ENCODE measurements around the gene ITGA11.
"Not testable (repeated sequence)": the region's sequence is repeated elsewhere in the genome, so short reads cannot be mapped to it uniquely, and the experiment has no call there.

ITGA11 gene

GRCh38 chr15:68407886-68408881 is 23.8 kb downstream of the ITGA11 start:
- no peak for DNase-seq

GRCh38 chr15:68407141-68407885 is 24.6 kb downstream of the ITGA11 start:
- DNase-seq = no peak

- DNase-seq = no peak
These were observed 26.3 kb downstream of the ITGA11 start for GRCh38 chr15:68405378-68406250.

DNA sequence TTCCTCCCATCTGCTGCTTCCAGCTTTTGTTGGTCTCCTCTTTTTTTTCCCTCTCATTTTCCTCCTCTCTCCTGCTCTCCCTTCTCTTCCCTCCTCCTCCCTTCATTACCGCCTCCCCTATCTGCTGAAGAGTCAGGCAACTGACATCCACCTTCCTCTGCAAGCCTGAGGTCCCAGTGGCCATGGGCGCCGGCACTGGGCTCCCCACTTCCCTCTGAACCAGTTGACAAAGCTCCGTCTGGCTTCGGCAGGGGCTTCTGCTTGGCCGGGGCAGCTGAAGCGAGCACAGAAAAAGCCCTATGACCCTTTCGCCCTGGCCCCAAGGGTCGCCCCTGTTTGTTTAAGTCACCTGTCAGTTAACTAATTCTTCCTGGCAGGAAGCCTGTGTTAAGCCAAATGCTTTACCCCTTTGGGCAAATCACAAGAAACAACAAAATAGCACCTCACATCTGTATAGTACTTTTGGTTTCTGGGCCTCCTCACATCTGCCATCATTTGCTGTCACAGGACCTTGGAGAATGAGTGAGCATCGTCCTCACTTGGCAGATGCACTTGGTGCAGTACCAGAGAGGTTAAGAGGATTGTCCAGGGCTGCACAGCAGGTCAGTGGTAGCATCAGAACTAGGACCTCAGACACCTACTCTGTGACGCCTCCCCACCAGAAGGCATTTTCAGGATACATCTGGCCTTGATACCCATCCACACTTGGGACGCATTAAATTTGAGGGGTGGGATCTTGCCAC is 27.7 kb downstream of the ITGA11 start:
- DNase-seq = no peak

- no peak for DNase-seq
These were observed 28.6 kb downstream of the ITGA11 start for GRCh38 chr15:68403161-68403941.

- no peak for DNase-seq
These were observed 29.4 kb downstream of the ITGA11 start for GRCh38 chr15:68402432-68403160.

- no peak for DNase-seq
These were observed 30.2 kb downstream of the ITGA11 start for GRCh38 chr15:68401496-68402431.

DNA sequence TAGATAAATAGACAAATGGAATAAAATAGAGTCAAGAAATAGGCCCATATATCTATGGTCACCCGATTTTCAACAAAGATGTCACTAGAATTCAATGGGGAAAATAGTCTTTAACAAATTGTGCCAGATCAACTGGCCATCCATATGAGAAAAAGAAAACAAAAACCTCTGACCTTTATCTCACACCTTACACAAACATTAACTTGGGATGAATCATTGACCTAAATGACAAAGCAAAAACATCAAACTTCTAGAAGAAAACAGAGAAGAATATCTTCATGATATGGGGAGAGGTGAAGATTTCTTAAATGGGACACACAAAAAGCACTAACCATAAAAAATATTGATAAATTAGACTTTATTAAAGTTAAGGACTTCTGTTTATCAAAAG is 31.9 kb downstream of the ITGA11 start:
- no peak for DNase-seq

DNA sequence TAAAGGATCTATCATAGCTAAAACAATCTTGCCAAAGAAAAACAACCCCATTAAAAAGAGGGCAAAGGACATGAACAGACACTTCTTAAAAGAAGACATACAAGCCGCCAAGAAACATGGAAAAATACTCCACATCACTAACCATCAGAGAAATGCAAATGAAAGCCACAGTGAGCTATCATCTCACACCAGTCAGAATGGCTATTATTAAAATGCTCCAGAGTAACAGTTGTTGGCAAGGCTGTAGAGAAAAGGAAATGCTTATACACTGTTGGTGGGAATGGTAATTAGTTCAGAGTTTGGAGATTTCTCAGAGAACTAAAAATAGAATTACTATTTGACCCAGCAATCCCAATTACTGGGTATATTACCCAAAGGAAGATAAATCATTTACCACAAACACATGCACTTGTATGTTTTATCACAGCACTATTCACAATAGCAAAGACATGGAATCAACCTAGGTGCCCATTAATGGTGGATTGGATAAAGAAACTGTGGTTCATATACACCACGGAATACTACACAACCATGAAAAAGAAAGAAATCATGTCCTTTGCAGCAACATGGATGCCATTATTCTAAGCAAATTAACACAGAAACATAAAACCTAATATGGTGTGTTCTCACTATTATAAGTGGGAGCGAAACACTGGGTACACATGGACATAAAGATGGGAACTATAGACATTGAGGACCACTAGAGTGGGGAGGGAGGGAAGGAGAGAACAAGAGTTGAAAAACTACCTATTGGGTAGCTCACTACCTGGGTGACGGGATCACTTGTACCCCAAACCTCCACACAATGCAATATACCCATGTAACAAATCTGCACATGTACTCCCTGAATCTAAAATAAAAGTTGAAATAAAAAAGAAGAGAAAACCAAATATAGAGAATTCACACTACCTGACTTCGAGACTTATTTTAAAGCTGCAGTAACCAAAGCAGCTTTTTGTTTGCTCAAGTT is 32.6 kb downstream of the ITGA11 start:
- no peak for DNase-seq

DNA sequence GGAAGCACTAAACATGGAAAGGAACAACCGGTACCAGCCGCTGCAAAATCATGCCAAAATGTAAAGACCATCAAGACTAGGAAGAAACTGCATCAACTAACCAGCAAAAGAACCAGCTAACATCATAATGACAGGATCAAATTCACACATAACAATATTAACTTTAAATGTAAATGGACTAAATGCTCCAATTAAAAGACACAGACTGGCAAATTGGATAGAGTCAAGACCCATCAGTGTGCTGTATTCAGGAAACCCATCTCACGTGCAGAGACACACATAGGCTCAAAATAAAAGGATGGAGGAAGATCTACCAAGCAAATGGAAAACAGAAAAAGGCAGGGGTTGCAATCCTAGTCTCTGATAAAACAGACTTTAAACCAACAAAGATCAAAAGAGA is 34.0 kb downstream of the ITGA11 start:
- DNase-seq = not testable (repeated sequence)

DNA sequence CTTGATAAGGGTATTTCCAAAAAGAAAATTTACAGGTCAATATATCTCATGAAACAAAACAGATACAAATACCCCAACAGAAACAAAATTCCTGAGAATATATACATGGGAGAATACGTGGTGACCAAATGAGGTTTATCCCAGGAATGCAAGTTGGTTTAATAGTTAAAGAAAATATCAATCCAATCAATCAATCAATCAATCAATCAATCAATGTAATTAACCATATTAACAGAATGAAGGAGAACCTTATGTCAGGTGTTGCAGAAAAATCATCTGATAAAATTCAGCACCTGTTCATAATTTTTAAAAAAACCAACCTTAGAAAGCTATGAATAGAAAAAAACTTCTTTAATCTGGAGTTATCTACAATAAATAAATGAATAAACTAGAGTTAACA is 35.9 kb downstream of the ITGA11 start:
- DNase-seq = no peak

- no peak for DNase-seq
These were observed 40.8 kb downstream of the ITGA11 start for GRCh38 chr15:68391121-68391520.

DNA sequence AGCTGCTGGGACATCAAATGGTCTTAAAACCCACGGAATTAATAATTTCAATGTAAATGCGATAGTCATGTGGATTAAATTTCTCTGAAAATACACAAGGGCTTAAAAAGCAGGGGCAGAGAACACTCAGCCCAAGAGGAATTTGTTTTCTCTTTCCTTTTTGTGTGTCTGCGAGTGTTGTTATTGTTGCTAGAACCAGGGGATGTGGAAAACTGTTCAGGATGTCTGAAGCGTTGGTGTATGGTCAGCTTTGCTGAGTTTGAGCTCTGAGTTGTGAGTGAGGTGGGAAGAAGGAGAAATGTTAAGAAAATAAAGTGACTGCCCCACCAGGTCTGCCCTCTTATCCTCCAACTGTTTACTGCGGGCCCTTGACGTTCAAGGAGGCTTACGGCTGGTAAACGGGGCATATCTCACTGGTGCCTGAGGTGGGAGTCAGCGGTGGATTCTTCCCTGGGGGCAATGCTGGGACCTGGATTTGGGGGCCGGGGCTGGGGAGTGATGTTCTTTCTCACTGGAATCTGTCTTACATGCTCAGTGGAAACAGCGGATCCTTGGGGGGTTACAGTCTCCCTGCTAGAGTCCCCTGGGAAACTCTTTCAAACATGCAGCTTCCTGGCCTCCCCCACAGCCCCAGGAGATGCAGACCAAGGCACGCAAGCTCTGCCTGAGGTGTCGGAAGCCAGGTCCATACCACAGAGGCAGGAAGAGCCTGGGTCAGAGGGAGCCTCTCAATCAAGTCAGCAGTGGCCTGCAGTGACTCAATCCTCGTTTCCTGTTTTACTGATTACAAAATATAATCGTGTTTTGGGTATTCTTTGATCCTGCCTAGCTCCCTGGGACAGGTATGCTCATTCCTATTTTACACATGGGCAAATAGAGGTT is 41.8 kb downstream of the ITGA11 start:
- no peak for DNase-seq

DNA sequence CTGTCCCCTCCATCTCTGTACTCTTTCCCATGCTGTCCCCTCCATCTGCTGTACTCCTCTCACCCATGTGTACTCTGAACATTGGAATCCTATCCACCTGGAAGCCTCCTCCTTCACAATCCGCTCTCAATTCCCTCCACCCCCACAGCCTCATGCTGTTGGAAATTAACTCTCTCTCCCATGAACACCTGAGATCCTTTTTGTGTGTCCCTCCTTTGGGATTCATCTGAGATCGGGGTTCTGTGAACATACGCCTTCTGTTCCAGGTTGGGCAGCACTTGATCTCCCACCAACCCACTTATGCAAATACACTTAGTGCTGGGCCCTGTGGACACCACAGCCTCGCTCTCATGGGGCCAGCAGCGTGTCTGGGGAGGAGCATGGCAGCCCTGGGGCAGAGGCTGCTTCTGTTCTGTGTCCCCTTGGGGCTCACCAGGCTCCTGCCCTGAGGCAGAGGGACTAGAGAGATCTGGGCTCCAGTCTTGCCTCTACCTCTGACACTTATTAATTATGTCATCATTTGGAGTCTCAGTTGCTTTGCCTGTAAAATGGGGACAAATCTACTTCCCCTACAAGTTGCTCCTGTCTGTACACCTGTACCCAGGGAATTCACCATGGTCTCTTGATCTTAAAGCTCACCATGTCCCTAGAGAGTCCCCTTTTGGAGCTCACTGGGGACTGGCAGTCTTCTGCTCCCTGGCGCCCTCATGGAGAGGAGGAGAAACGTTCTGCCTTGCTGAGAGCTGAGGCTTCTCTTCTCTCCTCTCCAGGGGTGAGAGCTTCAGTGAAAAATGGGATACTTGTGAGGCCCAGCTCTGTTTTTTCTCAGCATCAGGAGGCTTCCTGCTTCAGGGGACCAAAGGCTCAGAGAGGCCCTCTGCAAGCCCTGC is 42.7 kb downstream of the ITGA11 start:
- DNase-seq = no peak

- no peak for DNase-seq
These were observed 44.4 kb downstream of the ITGA11 start for GRCh38 chr15:68387381-68388143.

Data from CD4-positive, alpha-beta T cell treated with Interleukin-6 for 4 hours (primary cell).